ENCODE data around the gene APLNR. TPM values are rescaled to one million over a fixed set of nuclear protein-coding genes. Genes with fewer than 3 reads are reported as not detected.

APLNR gene
- total and polyA plus RNA-seq, 4 donors = 3.2 to 39.4 (median 4.0) TPM

- no peak for DNase-seq (ENCODE audit: low spot score)
- TF ChIP-seq FOXA2 (IDR thresholded peaks at IDR 0.05) (no peak), EGR1 (IDR thresholded peaks at IDR 0.05; ENCODE audit: low read depth in 2 of 2) (no peak), HNF4A (conservative IDR thresholded peaks at IDR 0.05) (no peak), SP1 (IDR thresholded peaks at IDR 0.05) (no peak), YY1 (IDR thresholded peaks at IDR 0.05) (peak; percentile 37), NR2F2 (IDR thresholded peaks at IDR 0.05) (no peak), GABPA (IDR thresholded peaks at IDR 0.05 in 1 of 2, conservative IDR thresholded peaks at IDR 0.05 in 1 of 2) (no peak)
- Histone ChIP-seq H3K9ac (ENCODE audit: low read depth in 1 of 2, low read length in 2 of 2) (no peak overlapping the region), H3K36me3 (ENCODE audit: control insufficient read depth in 4 of 4, insufficient read depth in 3 of 4, low read depth in 1 of 4, low read length in 3 of 4) (no peaks in the 10 kb centered on the region), H3K4me3 (ENCODE audit: low read depth in 1 of 3, low read length in 3 of 3) (no peak overlapping the region), H3K27me3 (ENCODE audit: control insufficient read depth in 4 of 4, insufficient read depth in 4 of 4, low read length in 3 of 4) (no peaks in the 10 kb centered on the region), H3K9me3 (ENCODE audit: control insufficient read depth in 4 of 4, low read length in 3 of 4) (no peaks in the 10 kb centered on the region), H3K4me1 (ENCODE audit: control insufficient read depth in 4 of 4, insufficient read depth in 4 of 4, low read length in 3 of 4) (peaks cover 0 to 4% (median 0%) of the 10 kb centered on the region in 4 donors), H3K27ac (ENCODE audit: low read depth in 1 of 2, low read length in 2 of 2) (no peak overlapping the region)
- WGBS = 30% methylated on average over 6 of the region's 6 CpGs
Measured at GRCh38 chr11:57219021-57219627, 17.9 kb downstream of the APLNR start.

DNA sequence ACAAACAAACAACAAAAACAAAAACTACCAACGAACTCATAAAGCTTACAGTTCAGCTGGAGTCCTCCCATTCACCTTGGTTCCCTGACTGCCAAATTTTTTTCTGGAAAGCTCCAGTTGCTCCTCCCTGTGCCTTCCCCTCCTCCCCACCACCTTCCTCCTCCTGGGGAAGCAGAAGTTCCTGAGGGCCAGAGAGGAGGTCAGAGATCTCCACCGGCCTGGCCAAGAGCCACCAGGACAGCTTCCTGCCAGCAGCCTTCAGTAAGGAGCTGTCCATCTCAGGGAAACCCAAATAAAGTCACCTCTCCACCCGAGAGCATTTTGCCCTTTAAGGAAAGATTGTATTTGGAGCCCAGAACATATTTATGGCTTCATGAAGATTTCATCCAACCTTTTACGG is 20.0 kb downstream of the APLNR start:
- no peak overlapping the region for H3K27ac ChIP-seq (ENCODE audit: low read depth in 1 of 2, low read length in 2 of 2)
- no peaks in the 10 kb centered on the region for H3K27me3 ChIP-seq (ENCODE audit: control insufficient read depth in 4 of 4, insufficient read depth in 4 of 4, low read length in 3 of 4)
- no peaks in the 10 kb centered on the region for H3K36me3 ChIP-seq (ENCODE audit: control insufficient read depth in 4 of 4, insufficient read depth in 3 of 4, low read depth in 1 of 4, low read length in 3 of 4)
- TF ChIP-seq, protein P1, sequence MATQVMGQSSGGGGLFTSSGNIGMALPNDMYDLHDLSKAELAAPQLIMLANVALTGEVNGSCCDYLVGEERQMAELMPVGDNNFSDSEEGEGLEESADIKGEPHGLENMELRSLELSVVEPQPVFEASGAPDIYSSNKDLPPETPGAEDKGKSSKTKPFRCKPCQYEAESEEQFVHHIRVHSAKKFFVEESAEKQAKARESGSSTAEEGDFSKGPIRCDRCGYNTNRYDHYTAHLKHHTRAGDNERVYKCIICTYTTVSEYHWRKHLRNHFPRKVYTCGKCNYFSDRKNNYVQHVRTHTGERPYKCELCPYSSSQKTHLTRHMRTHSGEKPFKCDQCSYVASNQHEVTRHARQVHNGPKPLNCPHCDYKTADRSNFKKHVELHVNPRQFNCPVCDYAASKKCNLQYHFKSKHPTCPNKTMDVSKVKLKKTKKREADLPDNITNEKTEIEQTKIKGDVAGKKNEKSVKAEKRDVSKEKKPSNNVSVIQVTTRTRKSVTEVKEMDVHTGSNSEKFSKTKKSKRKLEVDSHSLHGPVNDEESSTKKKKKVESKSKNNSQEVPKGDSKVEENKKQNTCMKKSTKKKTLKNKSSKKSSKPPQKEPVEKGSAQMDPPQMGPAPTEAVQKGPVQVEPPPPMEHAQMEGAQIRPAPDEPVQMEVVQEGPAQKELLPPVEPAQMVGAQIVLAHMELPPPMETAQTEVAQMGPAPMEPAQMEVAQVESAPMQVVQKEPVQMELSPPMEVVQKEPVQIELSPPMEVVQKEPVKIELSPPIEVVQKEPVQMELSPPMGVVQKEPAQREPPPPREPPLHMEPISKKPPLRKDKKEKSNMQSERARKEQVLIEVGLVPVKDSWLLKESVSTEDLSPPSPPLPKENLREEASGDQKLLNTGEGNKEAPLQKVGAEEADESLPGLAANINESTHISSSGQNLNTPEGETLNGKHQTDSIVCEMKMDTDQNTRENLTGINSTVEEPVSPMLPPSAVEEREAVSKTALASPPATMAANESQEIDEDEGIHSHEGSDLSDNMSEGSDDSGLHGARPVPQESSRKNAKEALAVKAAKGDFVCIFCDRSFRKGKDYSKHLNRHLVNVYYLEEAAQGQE (IDR thresholded peaks at IDR 0.05) = peak; percentile 44
- TF ChIP-seq, protein P2, sequence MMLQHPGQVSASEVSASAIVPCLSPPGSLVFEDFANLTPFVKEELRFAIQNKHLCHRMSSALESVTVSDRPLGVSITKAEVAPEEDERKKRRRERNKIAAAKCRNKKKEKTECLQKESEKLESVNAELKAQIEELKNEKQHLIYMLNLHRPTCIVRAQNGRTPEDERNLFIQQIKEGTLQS (IDR thresholded peaks at IDR 0.05) = no peak
- TF ChIP-seq HNF4A (conservative IDR thresholded peaks at IDR 0.05) (no peak), HNF4G (IDR thresholded peaks at IDR 0.05) (no peak), MAX (IDR thresholded peaks at IDR 0.05) (no peak), YY1 (IDR thresholded peaks at IDR 0.05) (no peak), RAD21 (IDR thresholded peaks at IDR 0.05) (no peak), NR2F2 (IDR thresholded peaks at IDR 0.05) (peak; percentile 91), ZBTB33 (IDR thresholded peaks at IDR 0.05) (no peak), JUND (IDR thresholded peaks at IDR 0.05) (no peak), SP1 (IDR thresholded peaks at IDR 0.05) (no peak)
- no peak overlapping the region for H3K4me3 ChIP-seq (ENCODE audit: low read depth in 1 of 3, low read length in 3 of 3)
- H3K9me3 ChIP-seq (ENCODE audit: control insufficient read depth in 4 of 4, low read length in 3 of 4) = no peaks in the 10 kb centered on the region
- H3K4me1 ChIP-seq (ENCODE audit: control insufficient read depth in 4 of 4, insufficient read depth in 4 of 4, low read length in 3 of 4) = peaks cover 0 to 4% (median 0%) of the 10 kb centered on the region in 4 donors
- DNase-seq (ENCODE audit: low spot score) = no peak
- 58% methylated on average over 4 of the region's 4 CpGs for WGBS
- H3K9ac ChIP-seq (ENCODE audit: low read depth in 1 of 2, low read length in 2 of 2) = no peak overlapping the region

Measured in liver (tissue), 9 donors.